Spleen (tissue), 11 donors: ENCODE results near the gene PPM1E. TPM values are rescaled to one million over a fixed set of nuclear protein-coding genes. Genes with fewer than 3 reads are reported as not detected.
A peak's percentile ranks its signal among the peaks of the same experiment; 100 is the strongest.
"Not testable (repeated sequence)": the region's sequence is repeated elsewhere in the genome, so short reads cannot be mapped to it uniquely, and the experiment has no call there.

ENCODE experiments used
- DNase-seq: peaks from one replicate; pipeline ENCODE4 v3.0.0-alpha.2; 2020
- H3K27ac ChIP-seq, 8 donors: fragments of 200-600 bp; sonication (generic) in 7 of 8; 1 replicate in 4 of 8; 2 replicates in 4 of 8; pipeline versions ENCODE4 v1.5.0 to v1.8.0; 2016 to 2021; ENCODE audit warnings: inconsistent platforms in 4 of 8, mild to moderate bottlenecking in 4 of 8, moderate library complexity in 1 of 8
- H3K27me3 ChIP-seq, 7 donors: fragments of 200-600 bp; sonication (generic) in 6 of 7; replicated peaks in 1 of 7; 1 replicate in 4 of 7; 2 replicates in 3 of 7; pipeline versions ENCODE4 v1.5.0 to v1.8.0; 2016 to 2021; ENCODE audit warnings: inconsistent platforms in 3 of 7, mild to moderate bottlenecking in 1 of 7
- H3K36me3 ChIP-seq, 6 donors: fragments of 200-600 bp; sonication (generic) in 5 of 6; 1 replicate in 4 of 6; 2 replicates in 2 of 6; pipeline versions ENCODE4 v1.5.0 to v1.8.0; 2016 to 2021; ENCODE audit warnings: inconsistent platforms in 2 of 6
- H3K4me1 ChIP-seq, 6 donors: fragments of 200-600 bp; sonication (generic) in 5 of 6; 1 replicate in 3 of 6; 2 replicates in 3 of 6; pipeline versions ENCODE4 v1.5.0 to v1.8.0; 2016 to 2021; ENCODE audit warnings: inconsistent platforms in 3 of 6
- H3K4me3 ChIP-seq, 8 donors: fragments of 200-600 bp; sonication (generic) in 7 of 8; 1 replicate in 4 of 8; 2 replicates in 4 of 8; pipeline versions ENCODE4 v1.5.0 to v1.8.0; 2016 to 2021; ENCODE audit warnings: inconsistent platforms in 4 of 8, mild to moderate bottlenecking in 4 of 8, moderate library complexity in 2 of 8
- H3K9me3 ChIP-seq, 8 donors: fragments of 200-600 bp; sonication (generic) in 7 of 8; 1 replicate in 4 of 8; 2 replicates in 4 of 8; pipeline versions ENCODE4 v1.5.0 to v1.8.0; 2016 to 2021; ENCODE audit warnings: inconsistent platforms in 4 of 8
- CTCF ChIP-seq, 11 experiments: fragments of 200-600 bp in 7 of 11; fragments of 450-650 bp in 4 of 11; sonication (generic) in 4 of 11; IDR thresholded peaks in 8 of 11; conservative IDR thresholded peaks in 3 of 11; 1 replicate in 7 of 11; 2 replicates in 4 of 11; pipeline versions ENCODE4 v1.4.0 to v1.8.0; 2016 to 2021; ENCODE audit warnings: antibody characterized with exemption in 11 of 11, inconsistent platforms in 4 of 11, mild to moderate bottlenecking in 1 of 11
- POLR2A ChIP-seq, 3 donors: fragments of 450-650 bp; IDR thresholded peaks; one replicate each; pipeline ENCODE4 v1.5.1; 2017; ENCODE audit warnings: antibody characterized with exemption in 3 of 3, mild to moderate bottlenecking in 1 of 3
- POLR2AphosphoS5 ChIP-seq, 3 donors: sonication (generic); formaldehyde crosslinking; IDR thresholded peaks; one replicate each; pipeline ENCODE4 v1.5.1; 2017; ENCODE audit warnings: antibody characterized with exemption in 3 of 3
- WGBS, 5 donors: extraction: QIAGEN DNeasy Blood & Tissue Kit in 3 of 5; methylation state at CpG; one replicate each; pipeline versions ENCODE4 v1.1.5 to v1.1.7; 2013 to 2018; 5-methylcytosine and 5-hydroxymethylcytosine counted together
- intact Hi-C: fragments of 100-400 bp; cut with DNase I; formaldehyde crosslinking; loops from one replicate; pipeline ENCODE4 v1.15.0; 2023; ENCODE audit warnings: low total_unique reads
- polyA plus RNA-seq, 3 donors: library from polyadenylated mRNA; stranded (reverse); fragments of 200-250 nt; gene quantifications; one replicate each; pipeline ENCODE4 v1.2.1, GENCODE V29; 2013
- total RNA-seq, 7 donors: library from RNA; depleted of rRNA in 3 of 7; stranded (reverse); fragments of >200 nt in 3 of 7; fragmentation: NEBNext Ultra II Directional in 4 of 7; extraction: Animal tissue kit (Norgen Biotek cat#: 25700) in 4 of 7; gene quantifications; one replicate each; pipeline versions ENCODE4 v1.1.0 to v1.2.1, GENCODE V29; 2016 to 2021
- donor health status: healthy with polysubstance abuse.
- donor health status: DM: no; HTN: no; CAD: no; lungs with moderate emphysema.
- donor health status: DM: no; HTN: no; CAD: no.
- donor health status: Bipolar disorder and iron deficiency.
- donor health status: healthy.
- donor health status: DM: no; HTN: no; CAD: no.
- donor health status: DM: yes; HTN: yes; CAD: no.

The PPM1E gene
- total and polyA plus RNA-seq, 10 donors: 0.04 to 0.79 (median 0.48) TPM

- TF ChIP-seq POLR2AphosphoS5 (IDR thresholded peaks at IDR 0.05) (no peak), CTCF (IDR thresholded peaks at IDR 0.05 in 8 of 11, conservative IDR thresholded peaks at IDR 0.05 in 3 of 11) (no peak), POLR2A (IDR thresholded peaks at IDR 0.05) (no peak)
- H3K27ac ChIP-seq: no peak overlapping the region
- intact Hi-C loops: no loop called here
- no peaks in the 10 kb centered on the region for H3K27me3 ChIP-seq
- H3K36me3 ChIP-seq: no peaks in the 10 kb centered on the region
- no peak for DNase-seq
- H3K4me3 ChIP-seq: no peak overlapping the region
- no peaks in the 10 kb centered on the region for H3K4me1 ChIP-seq
- H3K9me3 ChIP-seq: no peaks in the 10 kb centered on the region
- WGBS, 5 donors: 26 to 56% (median 36%) methylated on average over 3 of the region's 3 CpGs
Observed at GRCh38 chr17:58936295-58936694, 180.6 kb downstream of the PPM1E start.

DNA sequence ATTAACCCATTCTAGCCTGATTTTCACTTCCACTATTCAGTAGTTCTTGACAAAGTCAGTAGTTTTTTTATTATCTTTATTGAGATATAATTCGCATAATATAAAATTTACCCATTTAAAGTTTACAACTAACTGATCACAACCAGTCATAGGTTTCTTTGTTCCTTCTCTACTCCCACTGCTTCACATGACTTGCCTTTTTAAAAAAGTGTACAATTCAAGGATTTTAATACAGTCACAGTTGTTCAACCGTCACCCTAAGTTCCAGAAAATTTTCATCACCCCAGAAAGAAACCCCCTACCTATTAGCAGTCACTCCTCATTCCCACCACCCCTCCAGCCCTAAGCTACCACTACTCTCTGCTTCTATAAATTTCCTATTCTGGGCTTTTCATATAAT, 188.5 kb downstream of the PPM1E start:
- Histone ChIP-seq H3K36me3 (no peaks in the 10 kb centered on the region), H3K27ac (peak overlapping the region in 1 of 8 donors; percentile 80), H3K4me3 (no peak overlapping the region), H3K9me3 (peaks cover 0 to 14% (median 10%) of the 10 kb centered on the region in 8 donors), H3K4me1 (peaks cover 0 to 10% (median 0%) of the 10 kb centered on the region in 6 donors), H3K27me3 (no peaks in the 10 kb centered on the region)
- intact Hi-C loops: no loop called here
- no peak for DNase-seq
- TF ChIP-seq POLR2AphosphoS5 (IDR thresholded peaks at IDR 0.05): no peak
- no peak for TF ChIP-seq CTCF (IDR thresholded peaks at IDR 0.05 in 8 of 11, conservative IDR thresholded peaks at IDR 0.05 in 3 of 11)
- no peak for TF ChIP-seq POLR2A (IDR thresholded peaks at IDR 0.05)
- WGBS, 5 donors: 84 to 92% (median 87%) methylated on average over 2 of the region's 2 CpGs

DNA sequence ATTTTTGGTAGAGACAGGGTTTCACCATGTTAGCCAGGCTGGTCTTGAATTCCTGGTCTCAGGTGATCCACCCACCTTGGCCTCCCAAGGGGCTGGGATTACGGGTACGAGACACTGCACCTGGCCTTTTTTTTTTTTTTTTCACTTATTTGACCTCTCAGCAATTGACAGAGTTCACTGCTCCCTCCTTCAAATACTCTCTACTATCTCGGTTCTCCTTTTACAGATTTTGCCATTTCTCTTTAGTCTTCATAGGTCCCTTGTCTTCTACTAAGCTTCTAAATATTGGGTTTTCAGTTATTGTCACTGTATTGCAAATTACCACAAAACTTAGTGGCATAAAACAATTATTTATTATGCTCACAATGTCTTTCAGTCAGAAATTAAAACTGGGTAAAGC, 191.8 kb downstream of the PPM1E start:
- no peak for DNase-seq
- no peak for TF ChIP-seq CTCF (IDR thresholded peaks at IDR 0.05 in 8 of 11, conservative IDR thresholded peaks at IDR 0.05 in 3 of 11)
- no peak for TF ChIP-seq POLR2A (IDR thresholded peaks at IDR 0.05)
- no peak for TF ChIP-seq POLR2AphosphoS5 (IDR thresholded peaks at IDR 0.05)
- peak overlapping the region in 1 of 8 donors; percentile 44 for H3K27ac ChIP-seq
- H3K36me3 ChIP-seq: no peaks in the 10 kb centered on the region
- peaks cover 7 to 46% (median 41%) of the 10 kb centered on the region in 8 donors for H3K9me3 ChIP-seq
- H3K4me3 ChIP-seq: no peak overlapping the region
- whole genome bisulfite sequencing, 5 donors: 71 to 89% (median 79%) methylated on average over 3 of the region's 3 CpGs
- H3K4me1 ChIP-seq: peaks cover 0 to 10% (median 0%) of the 10 kb centered on the region in 6 donors
- H3K27me3 ChIP-seq: no peaks in the 10 kb centered on the region
- intact Hi-C loops: no loop called here

DNA sequence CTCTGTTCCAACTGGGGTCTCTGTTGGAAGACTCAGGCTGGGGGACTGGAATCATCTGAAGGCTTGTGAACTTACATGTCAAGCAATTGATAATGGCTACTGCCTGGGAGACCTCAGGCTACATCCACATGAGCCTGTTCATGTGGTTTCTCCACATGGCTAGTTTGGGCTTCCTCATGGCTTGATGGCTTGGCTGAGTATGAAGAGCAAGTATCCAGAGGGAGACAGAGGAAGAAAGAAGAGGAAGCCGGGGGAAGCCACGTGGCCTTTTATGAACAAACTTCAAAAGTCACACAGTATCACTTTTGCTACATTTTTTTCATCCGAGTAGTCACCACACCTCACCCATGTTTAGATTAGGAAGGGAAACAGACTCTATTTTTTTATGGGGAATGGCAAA, 192.2 kb downstream of the PPM1E start:
- no peak overlapping the region for H3K4me3 ChIP-seq
- H3K4me1 ChIP-seq: peaks cover 0 to 10% (median 0%) of the 10 kb centered on the region in 6 donors
- peak overlapping the region in 1 of 8 donors; percentile 44 for H3K27ac ChIP-seq
- H3K36me3 ChIP-seq: no peaks in the 10 kb centered on the region
- WGBS, 5 donors: 65 to 76% (median 68%) methylated on average over 3 of the region's 3 CpGs
- intact Hi-C loops: no loop called here
- TF ChIP-seq POLR2A (IDR thresholded peaks at IDR 0.05): no peak
- TF ChIP-seq POLR2AphosphoS5 (IDR thresholded peaks at IDR 0.05): no peak
- H3K9me3 ChIP-seq: peaks cover 7 to 48% (median 42%) of the 10 kb centered on the region in 8 donors
- DNase-seq: no peak
- no peaks in the 10 kb centered on the region for H3K27me3 ChIP-seq

DNA sequence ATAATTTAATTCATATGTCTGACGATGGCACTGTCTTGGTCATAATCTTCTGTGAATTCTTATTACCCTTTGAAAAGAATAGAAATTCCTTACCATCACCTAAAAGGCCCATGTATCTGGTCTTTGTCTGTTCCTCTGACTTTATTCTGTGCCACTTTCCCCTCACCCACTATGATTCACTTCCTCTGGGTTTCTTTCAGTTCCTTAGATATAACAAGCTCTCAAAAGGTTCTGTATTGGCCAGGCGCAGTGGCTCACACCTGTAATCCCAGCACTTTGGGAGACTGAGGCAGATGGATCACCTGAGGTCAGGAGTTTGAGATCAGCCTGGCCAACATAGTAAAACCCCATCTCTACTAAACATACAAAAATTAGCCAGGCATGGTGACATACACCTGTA, 198.7 kb downstream of the PPM1E start:
- intact Hi-C loops, H3K27me3 ChIP-seq, DNase-seq, H3K4me3 ChIP-seq, H3K4me1 ChIP-seq, H3K36me3 ChIP-seq: not testable (repeated sequence)
- WGBS, 5 donors: 72 to 81% (median 76%) methylated on average over 2 of the region's 2 CpGs
- H3K9me3 ChIP-seq: peaks cover 7 to 38% (median 29%) of the 10 kb centered on the region in 8 donors
- peak overlapping the region in 1 of 8 donors; percentile 11 for H3K27ac ChIP-seq
